A549 (cell line): ENCODE results near the gene GABRA5. TPM values are rescaled to one million over a fixed set of nuclear protein-coding genes. Genes with fewer than 3 reads are reported as not detected.
"Not testable (repeated sequence)": the region's sequence is repeated elsewhere in the genome, so short reads cannot be mapped to it uniquely, and the experiment has no call there.

Experiments used
- ATAC-seq, 2 experiments: fragments of 200-7000 bp in 1 of 2; fragments of >200 bp in 1 of 2; cut with Nextera tagmentation in 1 of 2; cut with Tn5 transposase in 1 of 2; 3 replicates each; pipeline versions ENCODE4 v1.8.0 to v1.9.1; 2018 to 2020; ENCODE audit warnings: mild to moderate bottlenecking in 1 of 2, moderate library complexity in 1 of 2
- CTCF ChIA-PET: fragments of 300-600 bp; sonication (Branson Sonifier 250); formaldehyde crosslinking; extraction: SDS; loops from one replicate; lab custom pipeline; 2021; ENCODE audit warnings: antibody characterized with exemption, inconsistent platforms; lab: Yijun Ruan, JAX
- POLR2A ChIA-PET: fragments of 350-600 bp; formaldehyde crosslinking; extraction: SDS; loops from one replicate; lab custom pipeline; 2021; ENCODE audit warnings: antibody characterized with exemption, inconsistent platforms; lab: Yijun Ruan, JAX
- DNase-seq, 2 experiments: peaks; one replicate each; pipeline versions ENCODE4 v3.0.0 to v3.0.0-alpha.2; 2011 to 2016; ENCODE audit warnings: low read depth in 1 of 2, low spot score in 1 of 2
- FAIRE-seq: peaks from 2 replicates; lab custom pipeline; 2011; peaks lifted over from hg19 to GRCh38; lab: Jason Lieb, UNC
- H3K27ac ChIP-seq, 2 experiments: fragments of >200 bp; sonication (Bioruptor Twin); formaldehyde crosslinking; 3 replicates each; pipeline ENCODE4 v1.5.1; 2016 to 2017
- H3K4me1 ChIP-seq: fragments of >200 bp; sonication (Bioruptor Twin); formaldehyde crosslinking; 3 replicates; pipeline ENCODE4 v1.6.1; 2016
- H3K4me2 ChIP-seq: fragments of >200 bp; sonication (Bioruptor Twin); formaldehyde crosslinking; 3 replicates; pipeline ENCODE4 v1.6.1; 2016
- H3K4me3 ChIP-seq: fragments of >200 bp; sonication (Bioruptor Twin); formaldehyde crosslinking; 3 replicates; pipeline ENCODE4 v1.5.1; 2016
- H3K9me3 ChIP-seq: fragments of >200 bp; sonication (Bioruptor Twin); formaldehyde crosslinking; 3 replicates; pipeline ENCODE4 v1.6.1; 2016
- CEBPB ChIP-seq, 2 experiments: fragments of >200 bp in 1 of 2; sonication (Bioruptor Twin) in 1 of 2; formaldehyde crosslinking in 1 of 2; IDR thresholded peaks; 2 replicates each; pipeline ENCODE4 v1.6.1; 2012 to 2016
- CTCF ChIP-seq: fragments of >200 bp; sonication (Bioruptor Twin); formaldehyde crosslinking; IDR thresholded peaks from 3 replicates; pipeline ENCODE4 v1.5.1; 2016
- FOSL2 ChIP-seq, 2 experiments: fragments of 450-650 bp in 1 of 2; fragments of >200 bp in 1 of 2; sonication (Bioruptor Twin) in 1 of 2; formaldehyde crosslinking; IDR thresholded peaks; 2 replicates each; pipeline versions ENCODE4 v1.5.0 to v1.6.1; 2016 to 2020; ENCODE audit warnings: mild to moderate bottlenecking in 1 of 2, moderate library complexity in 1 of 2
- GATA3 ChIP-seq: IDR thresholded peaks from 2 replicates; pipeline ENCODE4 v1.6.1; 2012; ENCODE audit warnings: borderline replicate concordance
- HDAC2 ChIP-seq: fragments of 200-600 bp; sonication (generic); IDR thresholded peaks from 2 replicates; pipeline ENCODE4 v1.6.1; 2016
- HEYL ChIP-seq: fragments of 250-450 bp; sonication (Bioruptor Pico); IDR thresholded peaks from 2 replicates; pipeline ENCODE4 v1.8.0; 2021; ENCODE audit warnings: mild to moderate bottlenecking, moderate library complexity
- HOXB5 ChIP-seq: fragments of 250-450 bp; sonication (Bioruptor Pico); IDR thresholded peaks from 2 replicates; pipeline ENCODE4 v1.5.0; 2020; ENCODE audit warnings: mild to moderate bottlenecking, moderate library complexity
- KDM1A ChIP-seq: fragments of 200-600 bp; sonication (generic); IDR thresholded peaks from 2 replicates; pipeline ENCODE4 v1.6.1; 2016; ENCODE audit warnings: low read depth, mild to moderate bottlenecking
- MYC ChIP-seq: IDR thresholded peaks from 2 replicates; pipeline ENCODE4 v1.6.1; 2012; ENCODE audit warnings: mild to moderate bottlenecking, inconsistent platforms, low read length, improper control_type of control experiment, borderline replicate concordance
- NFE2L2 ChIP-seq: fragments of 150-350 bp; conservative IDR thresholded peaks from 2 replicates; pipeline ENCODE4 v1.6.1; 2014; ENCODE audit warnings: low read length
- PBX3 ChIP-seq: IDR thresholded peaks from 2 replicates; pipeline ENCODE4 v1.6.1; 2012
- POLR2A ChIP-seq: IDR thresholded peaks from 2 replicates; pipeline ENCODE4 v1.6.1; 2012; ENCODE audit warnings: mild to moderate bottlenecking, low read length
- RAD21 ChIP-seq, 2 experiments: fragments of >200 bp in 1 of 2; sonication (Bioruptor Twin) in 1 of 2; formaldehyde crosslinking in 1 of 2; IDR thresholded peaks in 1 of 2; conservative IDR thresholded peaks in 1 of 2; 2 replicates in 1 of 2; 3 replicates in 1 of 2; pipeline ENCODE4 v1.6.1; 2012 to 2018; ENCODE audit warnings: inconsistent platforms in 1 of 2
- REST ChIP-seq: fragments of 200-600 bp; sonication (generic); IDR thresholded peaks from 2 replicates; pipeline ENCODE4 v1.6.1; 2016; ENCODE audit warnings: antibody characterized with exemption, mild to moderate bottlenecking, moderate library complexity
- TP53 ChIP-seq: fragments of 250-450 bp; sonication (Bioruptor Pico); IDR thresholded peaks from 2 replicates; pipeline ENCODE4 v1.5.0; 2021; ENCODE audit warnings: mild to moderate bottlenecking, moderate library complexity
- WGBS: methylation state at CpG from one replicate; pipeline ENCODE4 v1.1.6; 2017; ENCODE audit errors: missing lambda C conversion rate; 5-methylcytosine and 5-hydroxymethylcytosine counted together
- polyA plus RNA-seq, 4 experiments: library from polyadenylated mRNA; depleted of rRNA in 3 of 4; stranded (reverse); fragments of >200 nt; fragmentation: RNase III in 1 of 4; extraction: RNeasy Plus Mini Kit Qiagen cat#74134 plus additional on column Dnase treatment in 1 of 4; gene quantifications; 2 replicates in 3 of 4; 3 replicates in 1 of 4; pipeline ENCODE4 v1.2.3, GENCODE V29; 2011 to 2017
- TF ChIP-seq, protein P1 (sequence below): fragments of >200 bp; sonication (Bioruptor Twin); formaldehyde crosslinking; IDR thresholded peaks from 3 replicates; pipeline ENCODE4 v1.6.1; 2016
- TF ChIP-seq, protein P2 (sequence below): fragments of 250-450 bp; sonication (Bioruptor Pico); IDR thresholded peaks from 2 replicates; pipeline ENCODE4 v1.5.0; 2021; ENCODE audit warnings: mild to moderate bottlenecking, moderate library complexity, borderline replicate concordance

GABRA5 gene
- polyA plus RNA-seq, 2 of the 4 experiments (the other 2 are of a cell fraction), result 89.1 to 91.7 TPM

DNA sequence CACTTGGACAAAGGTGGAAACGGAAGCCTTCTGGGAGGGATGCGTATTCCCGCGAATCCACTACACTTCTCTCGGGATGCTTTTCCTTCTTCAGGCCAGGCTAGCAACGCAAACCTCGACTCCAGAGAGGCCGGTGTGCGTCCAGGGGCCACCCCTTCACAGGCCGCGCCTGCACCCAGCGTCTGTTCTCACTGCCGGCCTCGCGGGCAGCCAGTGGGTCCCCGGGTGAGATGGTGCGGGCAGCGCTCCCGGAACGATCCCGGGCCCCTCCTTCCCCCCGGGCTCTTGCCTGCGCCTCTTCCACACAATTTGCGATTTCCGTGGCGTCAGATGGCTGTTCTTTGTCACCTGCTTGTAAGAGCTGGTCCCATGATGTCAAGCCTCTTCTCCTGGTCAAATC, 27.3 kb downstream of the GABRA5 start (continued):
- no peak for TF ChIP-seq CTCF
- TF ChIP-seq CEBPB (IDR thresholded peaks at IDR 0.05), result no peak
- TF ChIP-seq KDM1A, result no peak
- no peak for TF ChIP-seq RAD21 (conservative IDR thresholded peaks at IDR 0.05 in 1 of 2, IDR thresholded peaks at IDR 0.05 in 1 of 2)
- TF ChIP-seq HOXB5 (CRISPR knock-in tag), result no peak
- no peak for TF ChIP-seq MYC
- no peak for TF ChIP-seq GATA3
- TF ChIP-seq, all 56 proteins: peak for 0

DNA sequence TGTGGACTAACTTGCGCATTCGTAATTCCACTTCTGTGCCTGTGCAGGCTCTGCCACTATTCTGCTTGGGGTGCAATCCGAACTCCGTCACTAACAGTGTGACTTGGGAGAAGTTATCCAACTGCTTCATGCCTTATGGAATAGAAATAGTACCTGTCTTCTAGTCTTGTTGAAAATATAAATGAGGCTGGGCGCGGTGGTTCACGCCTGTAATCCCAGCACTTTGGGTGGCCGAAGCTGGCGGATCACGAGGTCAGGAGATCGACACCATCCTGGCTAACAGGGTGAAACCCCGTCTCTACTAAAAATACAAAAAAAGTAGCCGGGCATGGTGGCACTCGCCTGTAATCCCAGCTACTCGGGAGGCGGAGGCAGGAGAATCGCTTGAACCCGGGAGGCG, 28.5 kb downstream of the GABRA5 start:
- POLR2A ChIA-PET, H3K9me3 ChIP-seq, DNase-seq, H3K4me1 ChIP-seq, H3K4me2 ChIP-seq, H3K4me3 ChIP-seq, ATAC-seq, FAIRE-seq, H3K27ac ChIP-seq: not testable (repeated sequence)
- WGBS, result 88% methylated on average over 19 of the region's 19 CpGs
- CTCF ChIA-PET, result interaction anchor here (0.6 to 1.7 kb wide), 3 partner anchors 113 to 464 kb away, joined by 3 to 4 read pairs (median 3); no protein-coding TSS in a partner anchor

GRCh38 chr15:26899658-26900057, 32.8 kb downstream of the GABRA5 start:
- ATAC-seq (no peak), DNase-seq (no peak), FAIRE-seq (no peak)
- CTCF ChIA-PET, result no interaction called here
- no peak overlapping the region for H3K4me3 ChIP-seq
- H3K4me2 ChIP-seq, result no peak overlapping the region
- H3K27ac ChIP-seq, result no peak overlapping the region
- H3K4me1 ChIP-seq, result no peaks in the 10 kb centered on the region
- POLR2A ChIA-PET, result no interaction called here
- H3K9me3 ChIP-seq, result peaks cover 28% of the 10 kb centered on the region
- WGBS, result 43% methylated on average over 3 of the region's 3 CpGs
- TF ChIP-seq FOSL2 (IDR thresholded peaks at IDR 0.05), result no peak
- no peak for TF ChIP-seq FOSL2 (CRISPR knock-in tag; IDR thresholded peaks at IDR 0.05)
- no peak for TF ChIP-seq HOXB5 (CRISPR knock-in tag)
- TF ChIP-seq TP53 (CRISPR knock-in tag), result no peak
- no peak for TF ChIP-seq POLR2A
- TF ChIP-seq, protein P1, sequence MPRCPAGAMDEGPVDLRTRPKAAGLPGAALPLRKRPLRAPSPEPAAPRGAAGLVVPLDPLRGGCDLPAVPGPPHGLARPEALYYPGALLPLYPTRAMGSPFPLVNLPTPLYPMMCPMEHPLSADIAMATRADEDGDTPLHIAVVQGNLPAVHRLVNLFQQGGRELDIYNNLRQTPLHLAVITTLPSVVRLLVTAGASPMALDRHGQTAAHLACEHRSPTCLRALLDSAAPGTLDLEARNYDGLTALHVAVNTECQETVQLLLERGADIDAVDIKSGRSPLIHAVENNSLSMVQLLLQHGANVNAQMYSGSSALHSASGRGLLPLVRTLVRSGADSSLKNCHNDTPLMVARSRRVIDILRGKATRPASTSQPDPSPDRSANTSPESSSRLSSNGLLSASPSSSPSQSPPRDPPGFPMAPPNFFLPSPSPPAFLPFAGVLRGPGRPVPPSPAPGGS, result no peak
- TF ChIP-seq REST, result no peak
- no peak for TF ChIP-seq HEYL
- TF ChIP-seq NFE2L2, result no peak

- Histone ChIP-seq H3K4me2 (no peak overlapping the region), H3K4me1 (no peaks in the 10 kb centered on the region), H3K4me3 (no peak overlapping the region), H3K27ac (no peak overlapping the region), H3K9me3 (peaks cover 38% of the 10 kb centered on the region)
- ATAC-seq (no peak), DNase-seq (no peak), FAIRE-seq (no peak)
- POLR2A ChIA-PET, result no interaction called here
- CTCF ChIA-PET, result interaction anchor here (0.8 to 1.2 kb wide), 2 partner anchors 16 to 73 kb away, joined by 3 to 5 read pairs; no protein-coding TSS in a partner anchor
- 46% methylated on average over 4 of the region's 4 CpGs for WGBS
- TF ChIP-seq KDM1A, result no peak
- TF ChIP-seq REST, result no peak
- TF ChIP-seq, protein P2, sequence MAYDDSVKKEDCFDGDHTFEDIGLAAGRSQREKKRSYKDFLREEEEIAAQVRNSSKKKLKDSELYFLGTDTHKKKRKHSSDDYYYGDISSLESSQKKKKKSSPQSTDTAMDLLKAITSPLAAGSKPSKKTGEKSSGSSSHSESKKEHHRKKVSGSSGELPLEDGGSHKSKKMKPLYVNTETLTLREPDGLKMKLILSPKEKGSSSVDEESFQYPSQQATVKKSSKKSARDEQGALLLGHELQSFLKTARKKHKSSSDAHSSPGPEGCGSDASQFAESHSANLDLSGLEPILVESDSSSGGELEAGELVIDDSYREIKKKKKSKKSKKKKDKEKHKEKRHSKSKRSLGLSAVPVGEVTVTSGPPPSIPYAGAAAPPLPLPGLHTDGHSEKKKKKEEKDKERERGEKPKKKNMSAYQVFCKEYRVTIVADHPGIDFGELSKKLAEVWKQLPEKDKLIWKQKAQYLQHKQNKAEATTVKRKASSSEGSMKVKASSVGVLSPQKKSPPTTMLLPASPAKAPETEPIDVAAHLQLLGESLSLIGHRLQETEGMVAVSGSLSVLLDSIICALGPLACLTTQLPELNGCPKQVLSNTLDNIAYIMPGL (CRISPR knock-in tag), result no peak
- TF ChIP-seq HDAC2, result no peak
- no peak for TF ChIP-seq PBX3
Measured at GRCh38 chr15:26901041-26901440, 34.2 kb downstream of the GABRA5 start.
